Loucy (cell line): ENCODE data around the gene GTPBP1.

ENCODE experiments used
- H2AFZ ChIP-seq: fragments of 200-600 bp; sonication (generic); 2 replicates; pipeline ENCODE4 v1.6.0; 2016; ENCODE audit warnings: antibody characterized with exemption, mild to moderate bottlenecking, low read length, moderate library complexity
- H3F3A ChIP-seq: fragments of 200-600 bp; 2 replicates; pipeline ENCODE4 v1.6.0; 2016; ENCODE audit warnings: antibody characterized with exemption, low read depth, mild to moderate bottlenecking
- H3K27me3 ChIP-seq: fragments of 200-600 bp; sonication (generic); 2 replicates; pipeline ENCODE4 v1.6.1; 2014; ENCODE audit warnings: low read length, mild to moderate bottlenecking; ENCODE audit not compliant: insufficient read depth, poor library complexity, severe bottlenecking
- H3K36me3 ChIP-seq: fragments of 200-600 bp; sonication (generic); 2 replicates; pipeline ENCODE4 v1.6.1; 2016; ENCODE audit warnings: low read length; ENCODE audit not compliant: insufficient read depth
- H3K4me1 ChIP-seq: fragments of 200-600 bp; sonication (generic); 2 replicates; pipeline ENCODE4 v1.5.1; 2014; ENCODE audit warnings: low read length, mild to moderate bottlenecking; ENCODE audit not compliant: insufficient read depth, poor library complexity, severe bottlenecking
- H3K4me2 ChIP-seq: fragments of 200-600 bp; sonication (generic); 2 replicates; pipeline ENCODE4 v1.6.0; 2014; ENCODE audit warnings: antibody characterized with exemption, low read length, low read depth, mild to moderate bottlenecking; ENCODE audit not compliant: poor library complexity, severe bottlenecking
- H3K4me3 ChIP-seq: fragments of 200-600 bp; sonication (generic); 2 replicates; pipeline ENCODE4 v1.5.1; 2014; ENCODE audit warnings: low read length, mild to moderate bottlenecking, mixed read lengths; ENCODE audit not compliant: poor library complexity, severe bottlenecking
- H3K79me2 ChIP-seq: fragments of 200-600 bp; sonication (generic); 2 replicates; pipeline ENCODE4 v1.6.1; 2014; ENCODE audit warnings: low read length; ENCODE audit not compliant: insufficient read depth
- H3K9ac ChIP-seq: fragments of 200-600 bp; sonication (generic); 2 replicates; pipeline ENCODE4 v1.6.0; 2014; ENCODE audit warnings: mild to moderate bottlenecking, low read depth, low read length, moderate library complexity; ENCODE audit not compliant: poor library complexity, severe bottlenecking
- H3K9me2 ChIP-seq: fragments of 200-600 bp; sonication (generic); replicated peaks from 2 replicates; pipeline ENCODE4 v1.6.1; 2016; ENCODE audit warnings: low read depth, low read length, mixed read lengths
- H3K9me3 ChIP-seq: fragments of 200-600 bp; sonication (generic); 2 replicates; pipeline ENCODE4 v1.6.1; 2014; ENCODE audit warnings: mild to moderate bottlenecking, antibody characterized with exemption, low read length, low read depth; ENCODE audit not compliant: insufficient read depth
- H4K20me1 ChIP-seq: fragments of 200-600 bp; sonication (generic); 2 replicates; pipeline ENCODE4 v1.6.0; 2014; ENCODE audit warnings: antibody characterized with exemption, low read length, mild to moderate bottlenecking; ENCODE audit not compliant: insufficient read depth, poor library complexity, severe bottlenecking
- EZH2phosphoT487 ChIP-seq: fragments of 200-600 bp; IDR thresholded peaks from 2 replicates; pipeline ENCODE4 v1.6.1; 2018; ENCODE audit warnings: antibody characterized with exemption, mild to moderate bottlenecking, moderate library complexity, borderline replicate concordance
- TF ChIP-seq, protein P1 (sequence below): fragments of 200-600 bp; sonication (generic); conservative IDR thresholded peaks from 2 replicates; pipeline ENCODE4 v1.5.1; 2014; ENCODE audit warnings: mild to moderate bottlenecking, antibody characterized with exemption, low read length

The GTPBP1 gene

DNA sequence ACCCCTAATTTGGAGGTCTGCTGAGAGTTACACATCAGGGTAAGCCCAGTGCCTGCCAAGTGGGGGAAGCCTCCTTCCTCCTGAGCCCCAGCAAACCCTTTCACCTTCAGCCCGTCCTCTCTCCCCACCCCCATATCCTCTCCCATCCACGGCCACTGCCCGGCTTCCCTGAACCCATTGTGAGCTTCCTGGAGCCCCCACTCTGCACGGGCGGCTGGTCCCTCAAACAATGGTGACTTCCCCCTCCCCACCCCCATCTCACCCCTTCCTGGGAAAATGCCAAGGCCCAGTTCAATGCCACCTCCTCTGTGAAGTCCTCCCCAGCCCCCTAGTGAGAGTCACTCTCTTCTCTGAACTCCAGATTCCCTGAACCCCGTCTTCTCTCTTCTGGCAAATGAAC lies 70.3 kb downstream of the GTPBP1 start:
- Histone ChIP-seq H3F3A (no peaks in the 10 kb centered on the region), H3K9me3 (no peaks in the 10 kb centered on the region), H3K27me3 (no peaks in the 10 kb centered on the region), H3K4me1 (peaks cover 15% of the 10 kb centered on the region), H3K4me3 (no peak overlapping the region), H4K20me1 (no peaks in the 10 kb centered on the region), H3K79me2 (no peaks in the 10 kb centered on the region), H3K4me2 (no peak overlapping the region), H2AFZ (no peak overlapping the region), H3K36me3 (no peaks in the 10 kb centered on the region), H3K9ac (no peak overlapping the region), H3K9me2 (no peaks in the 10 kb centered on the region)
- no peak for TF ChIP-seq EZH2phosphoT487
- TF ChIP-seq, protein P1, sequence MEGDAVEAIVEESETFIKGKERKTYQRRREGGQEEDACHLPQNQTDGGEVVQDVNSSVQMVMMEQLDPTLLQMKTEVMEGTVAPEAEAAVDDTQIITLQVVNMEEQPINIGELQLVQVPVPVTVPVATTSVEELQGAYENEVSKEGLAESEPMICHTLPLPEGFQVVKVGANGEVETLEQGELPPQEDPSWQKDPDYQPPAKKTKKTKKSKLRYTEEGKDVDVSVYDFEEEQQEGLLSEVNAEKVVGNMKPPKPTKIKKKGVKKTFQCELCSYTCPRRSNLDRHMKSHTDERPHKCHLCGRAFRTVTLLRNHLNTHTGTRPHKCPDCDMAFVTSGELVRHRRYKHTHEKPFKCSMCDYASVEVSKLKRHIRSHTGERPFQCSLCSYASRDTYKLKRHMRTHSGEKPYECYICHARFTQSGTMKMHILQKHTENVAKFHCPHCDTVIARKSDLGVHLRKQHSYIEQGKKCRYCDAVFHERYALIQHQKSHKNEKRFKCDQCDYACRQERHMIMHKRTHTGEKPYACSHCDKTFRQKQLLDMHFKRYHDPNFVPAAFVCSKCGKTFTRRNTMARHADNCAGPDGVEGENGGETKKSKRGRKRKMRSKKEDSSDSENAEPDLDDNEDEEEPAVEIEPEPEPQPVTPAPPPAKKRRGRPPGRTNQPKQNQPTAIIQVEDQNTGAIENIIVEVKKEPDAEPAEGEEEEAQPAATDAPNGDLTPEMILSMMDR, result no peak

DNA sequence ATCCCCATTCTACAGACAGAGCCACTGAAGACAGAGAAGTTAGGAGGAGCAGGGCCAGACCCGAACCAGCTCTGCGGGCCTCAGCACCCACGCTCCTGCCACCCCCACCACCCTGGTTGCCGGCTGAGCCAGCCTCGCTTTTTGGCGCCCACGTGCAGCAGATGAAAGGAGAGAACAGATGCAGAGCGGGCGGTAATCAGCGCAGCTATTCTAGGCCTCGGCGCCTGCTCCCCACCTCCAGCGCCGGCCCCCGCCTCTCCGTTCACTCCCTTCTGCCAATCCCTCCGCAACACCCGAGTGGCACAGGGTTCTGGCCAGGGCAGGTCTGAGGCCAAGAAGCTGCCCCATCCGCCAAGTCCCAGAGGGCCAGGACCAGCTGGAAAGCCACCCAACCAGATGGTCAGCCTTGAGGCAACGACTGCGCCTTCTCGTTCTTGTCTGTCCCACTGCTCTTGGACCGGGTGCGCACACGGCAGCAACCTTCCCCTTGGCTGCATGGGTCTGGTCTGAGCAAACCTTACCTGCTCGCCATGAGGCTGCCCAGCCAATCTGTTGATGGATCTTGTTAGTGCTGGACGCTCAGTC lies 71.4 kb downstream of the GTPBP1 start:
- no peak overlapping the region for H3K4me3 ChIP-seq
- H2AFZ ChIP-seq, result no peak overlapping the region
- no peaks in the 10 kb centered on the region for H3F3A ChIP-seq
- no peaks in the 10 kb centered on the region for H3K79me2 ChIP-seq
- H3K36me3 ChIP-seq, result no peaks in the 10 kb centered on the region
- H3K27me3 ChIP-seq, result no peaks in the 10 kb centered on the region
- H3K9ac ChIP-seq, result no peak overlapping the region
- H3K4me2 ChIP-seq, result no peak overlapping the region
- no peaks in the 10 kb centered on the region for H3K9me2 ChIP-seq
- H3K9me3 ChIP-seq, result no peaks in the 10 kb centered on the region
- TF ChIP-seq EZH2phosphoT487, result no peak
- TF ChIP-seq, protein P1, result no peak
- H4K20me1 ChIP-seq, result no peaks in the 10 kb centered on the region
- H3K4me1 ChIP-seq, result peaks cover 15% of the 10 kb centered on the region

DNA sequence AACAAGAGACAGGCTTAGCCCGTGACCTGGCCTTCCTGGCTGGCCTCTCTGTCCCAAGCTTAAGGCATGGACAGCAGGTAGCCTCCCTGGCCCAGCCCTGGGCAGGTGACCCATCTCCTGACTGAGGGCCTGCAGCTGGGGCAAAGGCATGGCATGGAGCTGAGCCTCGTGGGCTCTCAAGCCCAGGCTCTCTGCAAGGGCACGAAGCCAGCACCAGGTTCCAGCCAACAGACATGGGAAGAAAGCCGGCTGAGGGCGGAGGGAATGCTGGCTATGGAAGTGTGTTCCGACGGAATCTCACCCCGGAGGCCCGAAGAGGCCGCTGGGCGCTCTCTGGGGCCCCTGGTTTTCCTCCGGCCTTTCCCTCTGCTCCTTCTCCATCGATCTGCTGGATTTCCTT lies 75.3 kb downstream of the GTPBP1 start:
- peaks cover 9% of the 10 kb centered on the region for H3K4me1 ChIP-seq
- H4K20me1 ChIP-seq, result no peaks in the 10 kb centered on the region
- TF ChIP-seq, protein P1, result no peak
- TF ChIP-seq EZH2phosphoT487, result no peak
- no peaks in the 10 kb centered on the region for H3K36me3 ChIP-seq
- H3K9me3 ChIP-seq, result no peaks in the 10 kb centered on the region
- no peaks in the 10 kb centered on the region for H3K27me3 ChIP-seq
- H3K79me2 ChIP-seq, result no peaks in the 10 kb centered on the region
- no peak overlapping the region for H3K4me2 ChIP-seq
- no peaks in the 10 kb centered on the region for H3K9me2 ChIP-seq
- no peak overlapping the region for H2AFZ ChIP-seq
- no peaks in the 10 kb centered on the region for H3F3A ChIP-seq
- no peak overlapping the region for H3K9ac ChIP-seq
- H3K4me3 ChIP-seq, result no peak overlapping the region
